ENCODE results near the gene TJAP1.
A peak's percentile ranks its signal among the peaks of the same experiment; 100 is the strongest.

TJAP1 gene

GRCh38 chr6:43442935-43443334, 34.4 kb upstream of the TJAP1 start:
- H3K9ac ChIP-seq (ENCODE audit: low read depth, low read length), result no peak overlapping the region

DNA sequence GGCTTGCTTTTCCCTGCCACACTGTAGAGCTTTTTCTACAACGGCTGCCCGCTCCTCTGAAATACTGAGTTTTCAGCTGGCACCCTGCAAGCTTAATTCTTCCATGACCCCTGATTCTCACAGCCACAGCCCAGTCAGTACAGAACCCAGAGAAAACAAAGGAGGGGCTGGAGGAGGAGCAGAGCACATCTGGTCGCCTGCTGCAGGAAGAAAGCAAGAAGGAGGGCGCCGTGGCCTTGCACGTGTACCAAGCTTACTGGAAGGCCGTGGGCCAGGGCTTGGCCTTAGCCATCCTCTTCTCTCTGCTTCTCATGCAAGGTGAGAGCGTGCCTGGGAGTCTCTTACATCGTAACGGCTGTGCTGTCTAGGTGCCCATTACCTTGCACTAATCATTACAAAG, 33.3 kb upstream of the TJAP1 start:
- no peak overlapping the region for H3K9ac ChIP-seq (ENCODE audit: low read depth, low read length)
- no peaks in the 10 kb centered on the region for H3K9me3 ChIP-seq (ENCODE audit: insufficient read depth, low read depth, low read length)
- no peaks in the 10 kb centered on the region for H3K27me3 ChIP-seq (ENCODE audit: insufficient read depth, low read length)
- no peak overlapping the region for H3K4me3 ChIP-seq (ENCODE audit: low read length)
- peaks cover 35% of the 10 kb centered on the region for H3K36me3 ChIP-seq (ENCODE audit: insufficient read depth, low read depth, low read length)
- no peak overlapping the region for H3K27ac ChIP-seq (ENCODE audit: low read length)
- no peaks in the 10 kb centered on the region for H3K4me1 ChIP-seq (ENCODE audit: insufficient read depth, low read length)

More at GRCh38 chr6:43442935-43443334, 34.4 kb upstream of the TJAP1 start:
- Histone ChIP-seq H3K4me1 (ENCODE audit: insufficient read depth, low read length) (no peaks in the 10 kb centered on the region), H3K36me3 (ENCODE audit: insufficient read depth, low read depth, low read length) (peaks cover 26% of the 10 kb centered on the region), H3K4me3 (ENCODE audit: low read length) (no peak overlapping the region), H3K27me3 (ENCODE audit: insufficient read depth, low read length) (no peaks in the 10 kb centered on the region), H3K27ac (ENCODE audit: low read length) (no peak overlapping the region), H3K9me3 (ENCODE audit: insufficient read depth, low read depth, low read length) (no peaks in the 10 kb centered on the region)

DNA sequence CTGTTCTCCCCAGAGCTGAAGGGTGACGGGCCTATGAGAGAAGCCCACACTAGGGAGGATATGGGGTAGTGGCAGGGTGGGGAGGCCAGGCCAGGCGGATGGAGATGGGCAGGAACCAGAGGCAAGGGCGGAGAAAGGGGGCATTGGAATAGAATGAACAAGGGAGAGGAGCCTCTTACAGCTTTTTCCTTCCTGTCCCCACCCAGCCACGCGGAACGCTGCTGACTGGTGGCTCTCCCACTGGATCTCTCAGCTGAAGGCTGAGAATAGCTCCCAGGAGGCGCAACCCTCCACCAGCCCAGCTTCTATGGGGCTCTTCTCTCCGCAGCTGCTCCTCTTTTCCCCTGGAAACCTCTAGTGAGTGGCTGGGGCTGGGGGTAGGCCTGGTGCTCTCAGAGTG, 32.8 kb upstream of the TJAP1 start:
- H3K27me3 ChIP-seq (ENCODE audit: insufficient read depth, low read length), result no peaks in the 10 kb centered on the region
- no peak overlapping the region for H3K4me3 ChIP-seq (ENCODE audit: low read length)
- no peak overlapping the region for H3K27ac ChIP-seq (ENCODE audit: low read length)
- no peaks in the 10 kb centered on the region for H3K9me3 ChIP-seq (ENCODE audit: insufficient read depth, low read depth, low read length)
- no peak overlapping the region for H3K9ac ChIP-seq (ENCODE audit: low read depth, low read length)
- H3K36me3 ChIP-seq (ENCODE audit: insufficient read depth, low read depth, low read length), result peaks cover 41% of the 10 kb centered on the region
- no peaks in the 10 kb centered on the region for H3K4me1 ChIP-seq (ENCODE audit: insufficient read depth, low read length)

DNA sequence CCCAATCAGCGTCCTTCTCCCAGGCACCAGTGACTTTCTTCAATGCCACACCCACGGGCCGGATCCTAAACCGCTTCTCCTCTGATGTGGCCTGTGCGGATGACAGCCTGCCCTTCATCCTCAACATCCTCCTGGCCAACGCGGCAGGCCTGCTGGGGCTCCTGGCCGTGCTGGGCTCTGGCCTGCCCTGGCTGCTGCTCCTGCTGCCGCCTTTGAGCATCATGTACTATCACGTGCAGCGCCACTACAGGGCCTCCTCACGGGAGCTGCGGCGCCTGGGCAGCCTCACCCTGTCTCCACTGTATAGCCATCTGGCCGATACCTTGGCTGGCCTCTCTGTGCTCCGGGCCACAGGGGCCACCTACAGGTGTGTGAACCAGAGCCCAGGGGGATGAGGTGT, 31.8 kb upstream of the TJAP1 start:
- Histone ChIP-seq H3K4me3 (ENCODE audit: low read length) (no peak overlapping the region), H3K27ac (ENCODE audit: low read length) (no peak overlapping the region), H3K9ac (ENCODE audit: low read depth, low read length) (no peak overlapping the region), H3K36me3 (ENCODE audit: insufficient read depth, low read depth, low read length) (peaks cover 49% of the 10 kb centered on the region), H3K4me1 (ENCODE audit: insufficient read depth, low read length) (no peaks in the 10 kb centered on the region), H3K9me3 (ENCODE audit: insufficient read depth, low read depth, low read length) (no peaks in the 10 kb centered on the region), H3K27me3 (ENCODE audit: insufficient read depth, low read length) (no peaks in the 10 kb centered on the region)

DNA sequence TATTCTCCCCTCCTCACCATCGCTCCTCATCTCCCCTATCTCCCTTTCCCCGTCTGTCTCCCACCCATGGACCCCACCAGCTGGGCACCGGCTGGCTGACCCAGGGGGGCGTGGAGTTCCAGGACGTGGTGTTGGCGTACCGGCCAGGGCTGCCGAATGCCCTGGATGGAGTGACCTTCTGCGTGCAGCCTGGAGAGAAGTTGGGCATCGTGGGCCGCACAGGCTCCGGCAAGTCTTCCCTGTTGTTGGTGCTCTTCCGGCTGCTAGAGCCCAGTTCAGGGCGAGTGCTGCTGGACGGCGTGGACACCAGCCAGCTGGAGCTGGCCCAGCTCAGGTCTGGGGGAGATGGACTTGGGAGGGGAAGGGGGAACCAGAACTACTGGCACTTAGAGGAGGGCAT, 29.8 kb upstream of the TJAP1 start:
- Histone ChIP-seq H3K9me3 (ENCODE audit: insufficient read depth, low read depth, low read length) (no peaks in the 10 kb centered on the region), H3K36me3 (ENCODE audit: insufficient read depth, low read depth, low read length) (peaks cover 43% of the 10 kb centered on the region), H3K27ac (ENCODE audit: low read length) (no peak overlapping the region), H3K4me1 (ENCODE audit: insufficient read depth, low read length) (no peaks in the 10 kb centered on the region), H3K4me3 (ENCODE audit: low read length) (no peak overlapping the region), H3K9ac (ENCODE audit: low read depth, low read length) (no peak overlapping the region), H3K27me3 (ENCODE audit: insufficient read depth, low read length) (no peaks in the 10 kb centered on the region)

GRCh38 chr6:43448916-43449315, 28.5 kb upstream of the TJAP1 start:
- H3K4me1 ChIP-seq (ENCODE audit: insufficient read depth, low read length), result no peaks in the 10 kb centered on the region
- no peaks in the 10 kb centered on the region for H3K9me3 ChIP-seq (ENCODE audit: insufficient read depth, low read depth, low read length)
- H3K27me3 ChIP-seq (ENCODE audit: insufficient read depth, low read length), result peaks cover 2% of the 10 kb centered on the region
- no peak overlapping the region for H3K9ac ChIP-seq (ENCODE audit: low read depth, low read length)
- no peak overlapping the region for H3K27ac ChIP-seq (ENCODE audit: low read length)
- no peak overlapping the region for H3K4me3 ChIP-seq (ENCODE audit: low read length)
- H3K36me3 ChIP-seq (ENCODE audit: insufficient read depth, low read depth, low read length), result peaks cover 34% of the 10 kb centered on the region

DNA sequence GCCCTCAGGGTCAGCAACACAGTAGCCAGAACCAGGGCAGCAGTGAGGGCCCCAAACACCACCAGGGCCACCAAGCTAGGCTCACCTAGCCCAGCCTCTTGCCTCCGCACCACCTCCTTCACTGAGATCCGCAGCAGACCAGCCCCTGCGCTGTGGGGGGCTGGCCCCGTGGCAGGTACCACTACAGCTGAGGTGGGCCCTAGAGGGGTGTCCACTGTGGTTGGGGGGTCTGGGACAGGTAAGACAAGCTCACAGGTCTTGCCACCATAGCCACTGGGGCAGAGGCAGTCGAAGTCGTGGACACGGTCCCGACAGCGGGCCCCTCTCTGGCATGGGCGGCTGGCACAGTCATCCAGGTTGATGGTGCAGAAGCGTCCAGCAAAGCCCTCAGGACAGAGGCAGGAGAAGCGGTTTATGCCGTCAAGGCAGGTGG, 26.7 kb upstream of the TJAP1 start:
- Histone ChIP-seq H3K9ac (ENCODE audit: low read depth, low read length) (no peak overlapping the region), H3K9me3 (ENCODE audit: insufficient read depth, low read depth, low read length) (no peaks in the 10 kb centered on the region), H3K4me3 (ENCODE audit: low read length) (no peak overlapping the region), H3K4me1 (ENCODE audit: insufficient read depth, low read length) (no peaks in the 10 kb centered on the region), H3K27ac (ENCODE audit: low read length) (no peak overlapping the region), H3K36me3 (ENCODE audit: insufficient read depth, low read depth, low read length) (peaks cover 27% of the 10 kb centered on the region), H3K27me3 (ENCODE audit: insufficient read depth, low read length) (peaks cover 19% of the 10 kb centered on the region)

GRCh38 chr6:43451348-43451747, 26.0 kb upstream of the TJAP1 start:
- no peaks in the 10 kb centered on the region for H3K9me3 ChIP-seq (ENCODE audit: insufficient read depth, low read depth, low read length)
- H3K9ac ChIP-seq (ENCODE audit: low read depth, low read length), result no peak overlapping the region
- no peaks in the 10 kb centered on the region for H3K4me1 ChIP-seq (ENCODE audit: insufficient read depth, low read length)
- H3K4me3 ChIP-seq (ENCODE audit: low read length), result no peak overlapping the region
- H3K27me3 ChIP-seq (ENCODE audit: insufficient read depth, low read length), result peaks cover 25% of the 10 kb centered on the region
- peaks cover 27% of the 10 kb centered on the region for H3K36me3 ChIP-seq (ENCODE audit: insufficient read depth, low read depth, low read length)
- no peak overlapping the region for H3K27ac ChIP-seq (ENCODE audit: low read length)

DNA sequence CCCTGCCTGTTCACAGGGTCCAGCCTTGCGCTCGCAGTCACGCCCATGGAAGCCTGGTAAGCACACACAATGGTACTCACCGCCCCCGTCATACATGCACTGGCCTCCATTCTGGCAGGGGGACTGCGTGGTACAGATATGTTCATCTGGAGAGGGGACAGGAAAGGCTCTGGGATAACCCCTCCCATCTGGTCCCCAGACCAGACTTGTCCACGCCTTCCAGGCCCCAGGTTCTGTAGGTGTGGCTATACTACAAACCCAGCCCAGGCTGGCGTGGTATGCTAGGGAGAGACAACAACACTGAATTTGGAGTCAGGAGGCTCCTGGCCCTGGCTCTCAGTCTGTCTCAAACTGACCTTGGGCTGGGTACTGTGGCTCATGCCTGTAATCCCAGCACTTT, 25.4 kb upstream of the TJAP1 start:
- Histone ChIP-seq H3K4me3 (ENCODE audit: low read length) (no peak overlapping the region), H3K27me3 (ENCODE audit: insufficient read depth, low read length) (peaks cover 31% of the 10 kb centered on the region), H3K27ac (ENCODE audit: low read length) (no peak overlapping the region), H3K9ac (ENCODE audit: low read depth, low read length) (no peak overlapping the region), H3K36me3 (ENCODE audit: insufficient read depth, low read depth, low read length) (peaks cover 27% of the 10 kb centered on the region), H3K4me1 (ENCODE audit: insufficient read depth, low read length) (no peaks in the 10 kb centered on the region), H3K9me3 (ENCODE audit: insufficient read depth, low read depth, low read length) (no peaks in the 10 kb centered on the region)

GRCh38 chr6:43452896-43453295, 24.5 kb upstream of the TJAP1 start:
- peaks cover 24% of the 10 kb centered on the region for H3K36me3 ChIP-seq (ENCODE audit: insufficient read depth, low read depth, low read length)
- H3K4me1 ChIP-seq (ENCODE audit: insufficient read depth, low read length), result no peaks in the 10 kb centered on the region
- no peak overlapping the region for H3K27ac ChIP-seq (ENCODE audit: low read length)
- H3K4me3 ChIP-seq (ENCODE audit: low read length), result no peak overlapping the region
- H3K9ac ChIP-seq (ENCODE audit: low read depth, low read length), result no peak overlapping the region
- no peaks in the 10 kb centered on the region for H3K9me3 ChIP-seq (ENCODE audit: insufficient read depth, low read depth, low read length)
- H3K27me3 ChIP-seq (ENCODE audit: insufficient read depth, low read length), result peaks cover 38% of the 10 kb centered on the region

DNA sequence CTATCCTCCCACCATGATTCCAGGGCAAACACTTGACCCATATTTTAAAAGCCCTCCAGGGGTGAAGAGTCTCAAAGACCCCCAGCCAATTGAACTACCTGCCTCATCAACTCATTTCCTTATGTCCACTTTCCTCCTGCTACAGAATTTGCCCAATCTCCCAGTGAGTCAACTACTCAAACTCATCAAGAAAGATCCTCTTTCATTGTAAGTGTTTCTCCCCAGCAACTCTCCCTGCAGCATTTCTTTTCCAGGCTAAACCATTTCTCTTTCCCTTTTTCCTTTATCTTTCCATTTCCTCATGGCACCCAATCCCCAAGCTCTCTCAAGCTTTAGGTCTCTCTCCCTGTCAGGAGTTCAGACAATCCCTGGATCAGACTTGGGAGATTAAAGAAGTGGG, 23.5 kb upstream of the TJAP1 start:
- Histone ChIP-seq H3K4me1 (ENCODE audit: insufficient read depth, low read length) (no peaks in the 10 kb centered on the region), H3K4me3 (ENCODE audit: low read length) (no peak overlapping the region), H3K9ac (ENCODE audit: low read depth, low read length) (no peak overlapping the region)

GRCh38 chr6:43454290-43454695, 23.1 kb upstream of the TJAP1 start:
- peak overlapping the region; percentile 64; the same call in 1 of the 2 replicates for H3K4me3 ChIP-seq (ENCODE audit: low read length)
- H3K27ac ChIP-seq (ENCODE audit: low read length), result no peak overlapping the region
- peaks cover 40% of the 10 kb centered on the region for H3K27me3 ChIP-seq (ENCODE audit: insufficient read depth, low read length)
- H3K4me1 ChIP-seq (ENCODE audit: insufficient read depth, low read length), result no peaks in the 10 kb centered on the region
- H3K36me3 ChIP-seq (ENCODE audit: insufficient read depth, low read depth, low read length), result peaks cover 12% of the 10 kb centered on the region
- H3K9me3 ChIP-seq (ENCODE audit: insufficient read depth, low read depth, low read length), result no peaks in the 10 kb centered on the region
- no peak overlapping the region for H3K9ac ChIP-seq (ENCODE audit: low read depth, low read length)

More for the DNA sequence above, 23.5 kb upstream of the TJAP1 start:
- peaks cover 14% of the 10 kb centered on the region for H3K36me3 ChIP-seq (ENCODE audit: insufficient read depth, low read depth, low read length)
- no peaks in the 10 kb centered on the region for H3K9me3 ChIP-seq (ENCODE audit: insufficient read depth, low read depth, low read length)
- no peak overlapping the region for H3K27ac ChIP-seq (ENCODE audit: low read length)
- H3K27me3 ChIP-seq (ENCODE audit: insufficient read depth, low read length), result peaks cover 38% of the 10 kb centered on the region
